GM19025 (cell line): Measurements from ENCODE around the gene CHMP1A.
"Not testable (repeated sequence)": the region's sequence is repeated elsewhere in the genome, so short reads cannot be mapped to it uniquely, and the experiment has no call there.

Experiments used
- ATAC-seq: cut with Tn5 transposase; IDR thresholded peaks from one replicate; pipeline ENCODE4 v1.9.1; 2021; ENCODE audit warnings: mild to moderate bottlenecking, low read depth, moderate library complexity; ENCODE audit not compliant: unreplicated experiment

The CHMP1A gene

DNA sequence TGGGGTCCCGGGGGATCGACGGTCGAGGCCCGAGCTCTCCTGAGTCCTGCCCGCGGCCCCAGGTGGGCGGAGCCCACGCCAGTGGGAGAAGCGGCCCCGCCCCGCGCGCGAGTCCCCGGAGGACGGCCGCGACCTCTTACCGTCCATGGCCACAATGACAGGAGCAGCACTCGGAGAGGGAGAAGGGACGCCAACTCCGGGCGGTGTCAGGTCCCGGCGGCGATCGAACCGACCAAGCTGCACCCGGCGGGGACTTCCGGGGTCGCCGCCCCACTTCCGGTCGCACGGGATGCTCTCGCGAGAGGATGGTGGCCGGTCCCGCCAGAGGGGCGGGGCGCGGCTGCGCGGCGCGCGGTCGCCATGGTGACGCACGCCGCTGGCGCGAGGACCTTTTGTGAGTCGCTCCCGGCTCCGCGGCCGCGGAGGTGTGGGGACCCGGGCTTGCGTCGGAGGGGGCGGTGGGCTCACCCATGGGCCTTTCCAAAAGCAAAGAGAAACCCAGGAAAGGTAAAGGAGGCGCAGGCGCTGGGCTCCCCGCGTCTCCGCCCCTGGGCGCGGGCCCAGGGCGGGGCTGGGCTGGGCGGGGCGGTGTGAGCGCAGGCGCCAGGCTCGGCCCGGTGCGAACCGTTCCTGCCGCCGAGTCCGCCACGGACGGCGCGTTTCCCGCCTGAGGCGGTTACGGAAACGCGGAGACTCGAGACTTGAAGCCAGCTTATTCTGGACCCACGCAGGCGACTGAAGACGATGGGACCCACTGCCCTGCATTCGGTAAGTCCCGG lies at the start of gene CHMP1A, which contains the start of gene SPATA33:
CHMP1A (minus strand) TSS at position 267 of the 779 bp plus-strand sequence; CDS start at position 147, 120 bp downstream.
SPATA33 (plus strand) TSS at position 395 of the 779 bp plus-strand sequence; CDS start at position 471, 76 bp downstream.
- peak; percentile 89 for ATAC-seq

DNA sequence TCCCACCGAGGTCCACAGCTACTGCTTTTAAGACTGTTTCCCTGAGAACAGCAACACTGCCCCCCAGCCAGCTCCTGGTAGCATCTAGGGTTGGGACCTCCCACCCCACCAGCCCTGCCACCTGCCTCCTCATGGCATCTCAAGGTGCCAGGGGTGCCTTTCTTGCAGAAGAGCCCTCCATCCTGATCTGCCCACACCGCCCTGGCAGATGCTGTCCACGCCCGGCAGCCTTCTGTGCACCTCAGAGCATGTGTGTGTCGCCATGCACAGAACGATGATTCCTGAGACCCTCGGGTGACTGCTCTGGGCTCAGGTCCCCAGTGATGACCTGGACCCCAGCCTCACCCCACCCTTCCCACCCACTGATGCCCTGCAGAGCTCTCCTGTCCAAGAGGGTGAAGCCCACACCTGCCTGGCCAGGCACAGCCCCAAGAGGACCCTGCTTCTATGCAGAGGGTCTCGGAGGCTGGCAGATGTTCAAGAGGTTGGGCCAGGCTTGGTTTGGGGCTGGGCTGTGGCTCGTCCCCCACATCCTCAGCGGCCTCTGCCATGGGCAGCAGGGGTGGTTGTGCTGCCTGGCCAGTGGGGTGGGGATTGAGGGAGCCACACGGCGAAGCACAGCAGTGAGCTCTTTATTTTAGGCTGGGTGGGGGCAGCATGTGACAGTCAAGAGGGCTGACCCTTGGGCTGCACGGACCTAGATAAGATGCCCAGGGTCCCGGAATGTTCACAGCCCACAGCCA lies 49.2 kb upstream of the CHMP1A start:
- no peak for ATAC-seq

DNA sequence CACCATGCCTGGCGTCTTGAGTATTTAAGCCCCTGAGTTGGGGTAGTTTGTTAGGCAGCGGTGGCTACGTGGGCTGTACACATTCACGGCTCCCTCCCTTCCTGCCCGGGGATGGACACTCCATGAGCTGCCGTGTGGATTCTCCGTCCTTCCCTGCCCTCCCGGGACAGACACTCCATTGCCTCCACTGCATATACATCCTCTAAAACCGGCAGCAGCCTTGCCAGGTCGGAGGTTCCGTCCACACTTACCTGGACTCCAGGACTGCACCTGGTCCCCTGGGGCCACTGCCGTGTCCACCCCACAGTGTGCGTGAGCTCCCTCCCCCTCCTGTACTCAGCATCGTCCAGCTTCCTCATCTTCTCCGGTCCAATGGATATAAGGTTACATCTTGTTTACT lies 47.5 kb upstream of the CHMP1A start:
- ATAC-seq = no peak

DNA sequence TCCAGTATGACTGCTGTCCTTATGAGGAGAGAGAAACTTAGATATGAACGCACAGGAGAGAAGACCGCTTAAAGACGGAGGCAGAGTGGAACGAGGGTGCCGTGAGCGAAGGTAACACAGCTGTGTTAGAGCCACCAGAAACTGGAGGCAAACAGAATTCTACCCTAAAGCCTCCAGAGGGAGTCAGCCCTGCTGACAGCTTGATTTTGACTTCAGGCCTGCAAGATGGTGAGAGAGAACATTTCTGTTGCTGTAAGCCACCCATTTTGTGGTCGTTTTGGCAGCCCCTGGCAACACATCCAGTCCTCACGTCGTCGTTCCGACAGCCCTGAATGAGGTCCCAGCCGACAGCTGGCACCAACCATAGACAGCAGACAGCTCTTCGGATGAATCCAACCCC lies 46.8 kb upstream of the CHMP1A start:
- ATAC-seq = no peak

- peak; percentile 64 for ATAC-seq
Measured at GRCh38 chr16:89701425-89702406, 44.2 kb upstream of the CHMP1A start, which contains the start of gene SPATA2L. TSS of gene SPATA2L (minus strand) at chr16:89701705. CDS start at chr16:89701232, 473 bp downstream.

DNA sequence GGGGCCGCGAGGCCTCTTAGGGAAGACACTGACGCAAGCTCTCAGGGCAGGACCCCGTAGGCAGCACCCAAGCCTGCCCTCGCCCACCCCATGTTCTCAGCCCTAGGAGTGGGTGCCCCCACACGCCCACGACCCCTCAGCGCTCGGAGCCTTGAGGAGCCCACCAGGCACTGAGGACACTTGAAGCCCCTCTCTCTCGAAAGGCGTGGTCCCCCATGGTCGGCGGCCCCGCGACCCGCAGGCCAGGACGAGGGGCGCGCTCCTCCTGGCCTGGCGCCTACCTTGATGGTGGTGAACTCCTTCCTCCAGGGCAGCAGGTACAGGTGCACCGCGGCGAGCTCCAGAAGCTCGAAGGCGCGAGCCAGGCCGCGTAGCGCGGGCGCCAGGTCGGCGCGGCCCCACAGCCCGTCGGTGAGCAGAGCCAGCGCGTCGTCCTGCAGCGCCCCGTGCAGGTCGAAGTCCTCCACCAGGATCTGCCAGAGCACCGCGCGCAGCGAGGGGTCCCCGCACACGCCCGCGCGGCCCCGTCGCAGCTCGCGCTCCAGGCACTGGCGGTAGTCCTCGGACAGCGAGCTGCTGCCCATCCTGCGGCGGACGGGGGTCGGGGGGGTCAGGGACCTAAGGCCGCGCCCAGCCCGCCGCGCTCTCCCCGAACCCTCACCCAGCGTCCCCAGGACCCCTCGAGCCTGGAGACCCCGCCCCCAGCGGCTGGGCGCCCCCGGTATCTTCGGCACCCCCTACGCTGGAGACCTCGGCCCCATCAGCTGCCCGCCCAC lies 43.3 kb upstream of the CHMP1A start:
- no peak for ATAC-seq

DNA sequence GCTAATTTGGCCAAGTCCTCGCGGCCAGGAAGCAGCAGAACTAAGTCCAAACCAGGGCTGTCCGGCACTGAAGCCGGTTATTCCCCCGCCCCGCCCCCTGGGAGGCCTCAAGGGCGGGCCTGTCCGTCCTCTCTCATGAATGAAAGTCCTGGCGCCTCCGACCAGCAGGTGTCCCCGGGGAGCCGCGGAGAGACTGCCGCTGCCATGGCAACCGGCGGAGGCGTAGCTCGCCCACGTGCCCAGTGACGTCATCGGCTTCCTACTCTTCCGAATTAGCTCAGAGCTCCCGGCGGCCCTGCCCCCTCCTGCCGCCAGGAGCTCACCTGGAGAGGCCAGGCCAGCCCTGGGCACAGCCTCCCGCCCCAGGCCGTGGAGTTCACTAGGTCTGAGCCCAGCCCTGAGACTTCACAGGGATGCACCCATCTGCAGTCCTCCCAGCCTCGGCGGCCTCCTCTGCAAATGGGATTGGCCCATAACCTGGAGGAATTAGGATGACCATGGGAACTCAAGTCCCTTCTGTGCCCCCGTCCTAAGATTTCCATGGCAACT lies 42.7 kb upstream of the CHMP1A start:
- ATAC-seq = peak; percentile 37

GRCh38 chr16:89699629-89700099 lies 42.2 kb upstream of the CHMP1A start:
- not testable (repeated sequence) for ATAC-seq

GRCh38 chr16:89698717-89699116 lies 41.2 kb upstream of the CHMP1A start:
- not testable (repeated sequence) for ATAC-seq

- ATAC-seq = no peak
Measured at GRCh38 chr16:89697616-89698331, 40.3 kb upstream of the CHMP1A start.

DNA sequence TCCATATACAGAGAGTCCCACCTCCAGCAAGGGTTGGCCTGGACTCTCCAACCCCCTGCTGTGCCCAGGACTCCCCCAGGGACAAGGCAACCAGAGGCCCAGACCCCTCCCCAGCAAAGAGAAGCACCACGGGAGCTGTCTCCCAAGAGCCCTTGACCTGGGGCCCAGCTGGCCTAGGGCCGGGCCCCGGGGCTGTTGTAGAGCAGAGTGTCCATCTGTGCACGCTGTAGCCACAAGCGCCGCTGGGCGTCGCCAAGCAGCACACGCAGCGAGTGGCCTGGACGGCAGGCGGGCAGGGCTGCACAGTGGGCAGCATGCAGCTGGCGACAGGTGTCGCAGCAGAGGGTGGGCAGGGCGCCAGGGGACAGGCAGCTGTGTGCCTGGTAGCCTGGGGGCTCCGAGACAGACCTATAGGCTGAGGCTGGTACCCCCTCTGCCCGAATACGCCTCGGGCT lies 39.7 kb upstream of the CHMP1A start:
- ATAC-seq = no peak

DNA sequence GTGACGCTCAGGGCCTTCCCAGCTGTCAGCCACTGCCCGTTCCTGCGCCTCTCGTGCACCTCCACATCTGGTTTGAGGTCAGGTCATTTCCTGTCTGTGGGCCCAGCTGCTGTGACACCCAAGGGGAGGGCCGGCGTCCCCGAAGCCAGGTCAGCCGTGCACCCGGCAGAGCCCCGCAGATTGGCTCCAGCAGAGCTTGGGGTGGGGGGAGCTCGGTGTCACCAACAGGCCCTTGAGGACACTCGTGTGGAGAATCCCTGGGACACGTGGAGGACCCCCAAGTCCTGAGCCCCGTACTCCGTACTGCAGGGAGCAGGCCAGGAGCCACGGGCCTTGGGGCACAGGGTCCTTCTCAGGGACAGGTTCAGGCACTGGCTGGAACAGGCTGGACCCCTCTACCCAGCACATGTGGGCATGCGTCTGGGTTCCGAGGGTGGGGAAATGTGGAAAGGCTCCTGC lies 39.2 kb upstream of the CHMP1A start:
- no peak for ATAC-seq

DNA sequence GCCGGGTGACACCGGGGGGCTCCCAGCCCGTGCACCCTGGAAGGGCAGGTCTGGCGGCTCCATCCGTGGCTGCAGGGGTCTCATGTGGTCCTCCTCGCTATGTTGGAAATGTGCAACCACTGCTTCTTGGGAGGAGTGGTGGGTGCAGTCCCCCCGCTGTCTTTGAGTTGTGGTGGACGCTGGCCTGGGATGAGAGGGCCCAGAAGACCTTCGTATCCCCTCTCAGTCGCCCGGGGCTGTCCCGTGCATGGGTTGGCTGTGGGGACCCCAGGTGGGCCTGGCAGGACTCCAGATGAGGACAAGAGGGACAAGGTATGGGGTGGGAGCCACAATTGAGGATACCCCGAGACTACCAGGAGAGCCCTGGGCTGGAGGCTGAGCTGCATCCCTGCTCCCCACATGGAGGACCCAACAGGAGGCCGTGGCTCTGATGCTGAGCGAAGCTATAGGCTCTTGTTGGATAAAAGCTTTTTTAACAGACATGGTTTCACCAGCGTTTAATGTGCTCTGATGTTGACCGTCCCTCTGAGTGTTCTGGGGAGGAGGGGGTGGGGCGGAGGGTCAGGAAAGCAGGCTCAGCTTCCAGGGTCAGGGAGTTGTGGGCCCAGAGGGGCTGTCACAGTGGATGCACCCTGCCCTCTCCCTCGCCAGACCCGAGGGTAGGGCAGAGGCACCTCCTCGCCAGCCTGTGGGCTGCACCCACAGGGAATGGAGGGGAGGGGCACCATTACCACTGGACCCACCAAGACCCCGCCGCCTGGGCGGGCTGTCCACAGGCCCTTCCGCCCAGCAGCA lies 38.6 kb upstream of the CHMP1A start:
- no peak for ATAC-seq

DNA sequence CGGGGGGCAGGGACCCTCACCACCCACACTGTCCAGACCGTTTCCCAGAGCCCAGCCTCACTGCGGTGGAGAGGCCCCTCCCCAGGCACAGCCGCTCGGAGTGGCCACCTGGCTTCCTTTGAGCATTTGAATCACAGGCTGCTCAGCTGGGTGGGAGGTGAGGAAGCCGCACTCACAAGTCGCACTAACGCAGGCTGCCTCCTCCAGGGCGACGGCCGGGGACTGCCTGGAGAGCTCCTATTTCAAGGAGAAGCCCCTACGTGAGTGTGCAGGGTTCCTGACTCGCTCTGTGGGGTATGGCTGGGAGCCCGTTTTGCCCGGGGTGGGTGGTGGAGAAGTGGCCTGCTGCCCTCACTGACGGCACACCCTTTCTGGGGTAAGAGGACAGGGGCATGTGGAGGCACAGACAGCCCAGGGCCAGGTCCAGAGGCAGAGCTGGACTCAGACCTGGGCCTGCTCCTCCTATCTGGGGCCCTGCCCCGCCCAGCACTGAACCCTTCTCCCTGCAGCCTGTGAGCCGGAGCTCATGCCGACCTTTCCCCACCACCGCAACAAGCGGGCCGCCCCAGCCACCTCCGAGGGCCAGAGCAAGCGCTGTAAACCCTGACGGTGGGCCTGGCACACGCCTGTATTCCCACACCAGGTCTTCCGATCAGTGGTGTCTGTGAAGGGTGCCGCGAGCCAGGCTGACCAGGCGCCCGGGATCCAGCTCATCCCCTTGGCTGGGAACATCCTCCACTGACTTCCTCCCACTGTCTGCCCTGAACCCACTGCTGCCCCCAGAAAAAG lies 37.8 kb upstream of the CHMP1A start:
- ATAC-seq = no peak

DNA sequence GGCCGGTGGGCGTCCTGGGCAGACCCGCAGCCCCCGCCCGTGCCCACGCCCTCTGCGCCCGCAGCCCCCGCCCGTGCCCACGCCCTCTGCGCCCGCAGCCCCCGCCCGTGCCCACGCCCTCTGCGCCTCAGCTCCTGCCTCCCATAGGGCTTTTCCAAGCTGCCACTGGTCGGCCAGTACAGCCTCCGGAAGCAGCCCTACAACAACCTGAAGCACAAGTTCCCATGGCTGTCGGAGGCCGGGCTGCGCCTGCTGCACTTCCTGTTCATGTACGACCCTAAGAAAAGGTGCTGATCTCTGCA lies 37.2 kb upstream of the CHMP1A start:
- ATAC-seq = not testable (repeated sequence)

- no peak for ATAC-seq
Measured at GRCh38 chr16:89693931-89694783, 36.6 kb upstream of the CHMP1A start.
